Spleen (tissue), 7 donors: ENCODE measurements around the gene SAP30BP.

Experiments used
- POLR2A ChIP-seq, 3 donors: fragments of 450-650 bp; IDR thresholded peaks; one replicate each; pipeline ENCODE4 v1.5.1; 2017; ENCODE audit warnings: antibody characterized with exemption in 3 of 3, mild to moderate bottlenecking in 1 of 3
- POLR2AphosphoS5 ChIP-seq, 3 donors: sonication (generic); formaldehyde crosslinking; IDR thresholded peaks; one replicate each; pipeline ENCODE4 v1.5.1; 2017; ENCODE audit warnings: antibody characterized with exemption in 3 of 3
- TF ChIP-seq, protein P1 (sequence below), 11 experiments: fragments of 200-600 bp in 7 of 11; fragments of 450-650 bp in 4 of 11; sonication (generic) in 4 of 11; IDR thresholded peaks in 8 of 11; conservative IDR thresholded peaks in 3 of 11; 1 replicate in 7 of 11; 2 replicates in 4 of 11; pipeline versions ENCODE4 v1.4.0 to v1.8.0; 2016 to 2021; ENCODE audit warnings: antibody characterized with exemption in 11 of 11, inconsistent platforms in 4 of 11, mild to moderate bottlenecking in 1 of 11
- donor health status: DM: no; HTN: no; CAD: no; lungs with moderate emphysema.
- donor health status: DM: no; HTN: no; CAD: no.
- donor health status: DM: no; HTN: no; CAD: no.

DNA sequence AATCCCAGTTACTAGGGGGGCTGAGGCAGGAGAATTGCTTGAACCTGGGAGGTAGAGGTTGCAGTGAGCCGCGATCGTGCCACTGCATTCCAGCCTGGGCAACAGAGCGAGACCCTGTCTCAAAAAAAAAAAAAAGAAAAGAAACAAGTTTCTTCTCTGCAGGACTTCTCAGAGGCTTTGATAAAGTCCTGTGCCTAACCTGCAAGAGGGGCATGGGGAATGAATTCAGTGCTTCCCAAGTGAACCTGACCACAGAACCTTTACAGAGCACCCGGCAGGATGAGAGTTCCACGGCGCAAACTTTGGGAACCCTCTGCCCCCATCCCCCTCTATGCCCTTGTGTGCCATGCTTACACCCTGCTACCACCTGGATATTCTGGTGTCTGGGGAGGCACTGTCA, 72.0 kb downstream of the SAP30BP start:
- TF ChIP-seq, protein P1, sequence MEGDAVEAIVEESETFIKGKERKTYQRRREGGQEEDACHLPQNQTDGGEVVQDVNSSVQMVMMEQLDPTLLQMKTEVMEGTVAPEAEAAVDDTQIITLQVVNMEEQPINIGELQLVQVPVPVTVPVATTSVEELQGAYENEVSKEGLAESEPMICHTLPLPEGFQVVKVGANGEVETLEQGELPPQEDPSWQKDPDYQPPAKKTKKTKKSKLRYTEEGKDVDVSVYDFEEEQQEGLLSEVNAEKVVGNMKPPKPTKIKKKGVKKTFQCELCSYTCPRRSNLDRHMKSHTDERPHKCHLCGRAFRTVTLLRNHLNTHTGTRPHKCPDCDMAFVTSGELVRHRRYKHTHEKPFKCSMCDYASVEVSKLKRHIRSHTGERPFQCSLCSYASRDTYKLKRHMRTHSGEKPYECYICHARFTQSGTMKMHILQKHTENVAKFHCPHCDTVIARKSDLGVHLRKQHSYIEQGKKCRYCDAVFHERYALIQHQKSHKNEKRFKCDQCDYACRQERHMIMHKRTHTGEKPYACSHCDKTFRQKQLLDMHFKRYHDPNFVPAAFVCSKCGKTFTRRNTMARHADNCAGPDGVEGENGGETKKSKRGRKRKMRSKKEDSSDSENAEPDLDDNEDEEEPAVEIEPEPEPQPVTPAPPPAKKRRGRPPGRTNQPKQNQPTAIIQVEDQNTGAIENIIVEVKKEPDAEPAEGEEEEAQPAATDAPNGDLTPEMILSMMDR (IDR thresholded peaks at IDR 0.05 in 8 of 11, conservative IDR thresholded peaks at IDR 0.05 in 3 of 11): no peak
- TF ChIP-seq POLR2A (IDR thresholded peaks at IDR 0.05): no peak
- TF ChIP-seq POLR2AphosphoS5 (IDR thresholded peaks at IDR 0.05): no peak
